UCSD-AML1 (cell line): ENCODE measurements around the gene GLRX3.
"Not testable (repeated sequence)": the region's sequence is repeated elsewhere in the genome, so short reads cannot be mapped to it uniquely, and the experiment has no call there.

Source experiments
- DNase-seq: peaks from one replicate; lab custom pipeline; 2025; ENCODE audit not compliant: unreplicated experiment; lab: John Stamatoyannopoulos, UW

The GLRX3 gene

DNA sequence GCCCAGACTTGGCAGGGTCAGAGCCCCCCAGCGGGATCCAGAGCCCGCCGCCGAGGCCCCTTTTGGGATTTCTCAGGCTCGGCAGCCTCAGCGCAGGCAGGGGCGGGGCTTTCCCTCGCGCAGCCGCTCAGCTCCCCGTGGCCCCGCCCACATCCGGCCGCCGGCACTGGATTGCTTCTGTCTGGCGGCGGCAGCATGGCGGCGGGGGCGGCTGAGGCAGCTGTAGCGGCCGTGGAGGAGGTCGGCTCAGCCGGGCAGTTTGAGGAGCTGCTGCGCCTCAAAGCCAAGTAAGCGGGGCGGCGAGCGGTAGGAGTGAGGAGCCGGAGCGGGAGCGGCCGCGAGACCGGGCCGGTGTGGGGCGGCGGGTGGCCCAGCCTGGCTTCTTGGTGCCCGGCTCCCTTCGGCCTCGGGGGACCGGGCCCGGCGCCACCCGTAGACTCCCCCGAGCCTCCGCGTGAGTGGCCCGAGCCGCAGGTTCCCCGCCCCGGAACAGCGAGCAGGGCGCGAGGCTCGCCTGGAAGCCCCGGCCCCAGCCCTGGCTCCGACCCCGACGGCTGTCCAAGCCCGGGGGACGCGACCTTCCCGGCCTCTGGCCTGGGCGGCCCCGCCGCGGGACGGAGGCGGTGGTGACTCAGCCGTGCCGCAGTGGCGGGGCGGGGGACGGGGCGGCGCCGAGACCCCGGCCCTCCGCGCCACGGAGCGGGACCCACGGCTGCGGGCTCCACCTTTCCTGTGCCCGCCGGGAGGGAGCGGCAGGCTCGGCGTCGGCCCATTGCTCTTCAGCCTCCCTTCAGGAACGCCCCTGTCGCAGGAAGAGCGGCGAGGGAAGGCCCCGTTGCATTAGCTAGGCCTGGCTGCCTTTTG is at the start of gene GLRX3:
TSS of gene GLRX3 (plus strand) at position 166 of the 864 bp plus-strand sequence. CDS start at position 196, 30 bp downstream.
- peak; percentile 90 for DNase-seq

DNA sequence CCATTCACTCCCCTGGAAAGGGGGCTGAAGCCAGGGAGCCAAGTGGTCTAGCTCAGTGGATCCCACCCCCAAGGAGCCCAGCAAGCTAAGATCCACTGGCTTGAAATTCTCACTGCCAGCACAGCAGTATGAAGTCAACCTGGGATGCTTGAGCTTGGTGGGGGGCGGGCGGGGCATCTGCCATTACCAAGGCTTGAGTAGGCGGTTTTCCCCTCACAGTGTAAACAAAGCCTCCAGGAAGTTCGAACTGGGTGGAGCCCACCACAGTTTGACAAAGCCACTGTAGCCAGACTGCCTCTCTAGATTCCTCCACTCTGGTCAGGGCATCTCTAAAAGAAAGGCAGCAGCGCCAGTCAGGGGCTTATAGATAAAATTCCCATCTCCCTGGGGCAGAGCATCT is 45.6 kb upstream of the GLRX3 start:
- not testable (repeated sequence) for DNase-seq

DNA sequence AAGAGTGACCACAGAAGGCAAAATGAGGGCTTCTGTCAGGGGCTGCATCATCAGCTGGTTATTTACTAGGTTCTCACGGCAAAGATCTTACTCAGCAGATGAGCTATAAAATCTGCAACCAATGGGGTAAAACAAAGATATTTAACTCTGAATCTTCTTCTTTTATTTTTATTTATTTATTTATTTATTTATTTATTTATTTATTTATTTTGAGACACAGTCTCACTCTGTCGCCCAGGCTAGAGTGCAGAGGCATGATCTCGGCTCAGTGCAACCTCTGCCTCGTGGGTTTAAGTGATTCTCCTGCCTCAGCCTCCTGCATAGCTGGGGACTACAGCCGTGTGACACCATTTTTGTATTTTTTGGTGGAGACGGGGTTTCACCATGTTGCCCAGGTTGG is 36.8 kb upstream of the GLRX3 start:
- no peak for DNase-seq

DNA sequence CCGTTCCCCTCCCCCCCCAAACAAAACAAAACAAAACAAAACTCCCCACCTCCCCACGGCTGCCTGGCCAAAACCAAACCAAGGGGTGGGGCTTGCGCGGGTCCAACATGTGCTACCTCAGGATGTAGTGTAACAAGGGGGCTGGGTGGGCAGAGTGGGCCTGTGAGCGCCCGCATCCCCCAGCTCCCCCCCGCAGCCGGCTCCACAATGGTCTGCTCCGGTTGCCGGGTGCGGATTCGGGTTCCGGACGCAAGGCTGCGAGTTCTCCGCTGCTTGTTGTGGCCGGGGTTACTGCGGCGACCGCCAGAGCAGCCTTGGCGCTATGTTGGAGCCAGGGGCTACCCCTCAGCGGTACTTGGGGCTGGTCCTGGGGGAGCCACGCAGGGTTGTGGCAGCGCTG is 30.5 kb upstream of the GLRX3 start:
- no peak for DNase-seq

DNA sequence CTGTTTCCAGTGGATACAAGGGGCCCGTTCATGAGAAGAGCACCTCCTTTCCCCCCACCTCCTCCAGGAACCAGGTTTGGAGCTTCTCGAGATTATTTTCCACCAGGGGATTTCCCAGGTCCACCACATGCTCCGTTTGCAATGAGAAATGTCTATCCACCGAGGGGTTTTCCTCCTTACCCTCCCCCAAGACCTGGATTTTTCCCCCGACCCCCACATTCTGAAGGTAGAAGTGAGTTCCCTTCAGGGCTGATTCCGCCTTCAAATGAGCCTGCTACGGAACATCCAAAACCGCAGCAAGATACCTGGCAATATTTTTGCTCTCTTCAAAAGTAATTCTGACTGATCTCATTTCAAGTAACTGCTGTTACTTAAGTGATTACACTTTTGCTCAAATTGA is 28.0 kb upstream of the GLRX3 start:
- DNase-seq, result not testable (repeated sequence)

DNA sequence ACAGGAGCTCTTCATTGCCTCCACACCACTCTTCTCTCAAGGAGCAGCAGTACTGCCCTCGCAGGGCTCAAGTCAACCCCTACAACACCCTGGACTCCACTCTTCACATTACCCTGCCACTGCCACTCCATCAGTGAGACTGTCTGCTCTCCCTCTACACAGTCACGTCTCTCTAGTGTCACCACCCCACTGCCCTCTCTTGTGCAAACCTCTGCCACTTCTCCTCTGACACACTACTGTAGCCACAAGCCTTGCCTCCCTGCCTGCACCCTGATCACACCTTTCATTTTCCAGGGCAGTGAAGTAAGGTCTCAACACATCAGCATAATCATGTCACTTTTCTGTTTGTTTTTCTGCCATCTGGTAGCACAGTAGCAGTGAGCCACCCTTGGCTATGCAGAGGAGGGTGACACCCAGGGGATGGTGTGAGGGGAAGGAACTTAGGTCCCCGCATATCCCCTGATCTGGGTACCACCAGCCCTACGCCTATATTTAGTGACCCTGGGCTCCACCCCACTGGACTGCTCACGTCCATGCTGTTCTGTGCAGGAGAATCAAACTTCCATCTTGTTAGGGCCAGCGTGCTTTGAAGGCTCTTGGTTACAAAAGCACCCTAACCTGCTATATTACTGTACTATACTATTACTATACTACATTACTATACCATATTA is 27.1 kb upstream of the GLRX3 start:
- DNase-seq, result no peak

DNA sequence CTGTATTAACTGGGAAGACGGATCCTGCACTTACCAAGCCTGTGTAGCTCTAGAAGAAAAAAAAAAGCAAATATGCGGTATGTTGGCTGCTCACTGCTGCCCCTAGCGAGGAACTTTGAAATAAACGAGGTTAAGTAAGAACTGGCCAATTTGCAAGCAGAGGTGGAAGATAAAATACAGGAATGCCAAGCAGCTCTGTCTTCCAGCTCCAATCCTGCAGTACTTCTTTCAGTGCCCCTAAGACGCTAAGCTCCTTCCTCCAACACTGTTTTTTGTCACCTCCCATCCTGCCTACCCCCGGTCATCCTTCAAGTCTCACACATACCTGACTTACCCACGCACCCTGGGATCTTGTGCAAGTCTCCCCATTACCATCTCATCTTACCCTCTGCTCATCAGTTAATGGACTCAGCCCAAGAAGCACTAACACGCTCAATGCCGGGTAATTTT is 26.4 kb upstream of the GLRX3 start:
- peak; percentile 57 for DNase-seq

DNA sequence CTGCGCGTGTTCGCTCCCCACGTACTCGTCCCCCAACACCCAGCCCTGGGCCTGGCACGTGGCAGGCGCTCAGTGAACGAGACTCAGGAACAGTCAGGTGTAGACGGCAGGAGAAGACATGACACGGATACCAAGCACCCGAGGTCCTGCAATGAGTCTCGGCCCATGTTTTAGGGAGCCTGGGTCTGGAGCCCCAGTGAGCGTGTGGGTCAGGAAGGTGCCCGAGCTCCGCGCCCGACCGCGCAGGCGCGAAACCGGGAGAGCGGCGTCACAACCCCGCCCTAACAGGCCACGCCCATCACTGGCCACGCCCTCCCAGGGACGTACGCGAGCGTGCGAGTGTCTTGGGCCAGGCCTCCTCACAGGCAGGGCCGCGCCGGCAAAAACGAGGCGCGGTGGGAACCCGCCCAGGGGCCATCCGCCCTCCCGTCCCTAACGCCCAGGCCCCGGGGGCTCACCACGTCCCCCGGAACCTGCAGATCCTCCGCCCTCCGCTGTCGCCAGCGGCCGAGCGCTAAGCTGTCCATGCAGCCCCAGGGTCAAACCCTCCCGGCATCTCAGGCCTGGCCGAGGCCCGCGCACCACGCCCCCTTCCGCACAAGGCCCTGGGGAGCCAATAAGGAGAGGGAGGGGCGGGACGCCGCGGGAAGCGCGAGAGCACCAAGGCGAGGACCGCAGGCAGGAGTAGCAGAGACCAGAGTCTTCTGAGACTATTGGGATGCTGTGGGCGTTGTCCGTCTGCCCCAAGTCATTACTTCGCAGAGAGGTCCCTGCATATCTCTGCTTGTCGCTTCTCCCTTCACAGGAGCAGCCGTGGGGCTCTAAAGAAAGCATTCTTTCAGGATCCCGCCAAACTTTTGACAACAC is 25.7 kb upstream of the GLRX3 start, which contains the start of gene C10orf143:
TSS of gene C10orf143 (minus strand) at position 585 of the 867 bp plus-strand sequence. CDS start at position 527, 58 bp downstream.
- peak; percentile 97 for DNase-seq

DNA sequence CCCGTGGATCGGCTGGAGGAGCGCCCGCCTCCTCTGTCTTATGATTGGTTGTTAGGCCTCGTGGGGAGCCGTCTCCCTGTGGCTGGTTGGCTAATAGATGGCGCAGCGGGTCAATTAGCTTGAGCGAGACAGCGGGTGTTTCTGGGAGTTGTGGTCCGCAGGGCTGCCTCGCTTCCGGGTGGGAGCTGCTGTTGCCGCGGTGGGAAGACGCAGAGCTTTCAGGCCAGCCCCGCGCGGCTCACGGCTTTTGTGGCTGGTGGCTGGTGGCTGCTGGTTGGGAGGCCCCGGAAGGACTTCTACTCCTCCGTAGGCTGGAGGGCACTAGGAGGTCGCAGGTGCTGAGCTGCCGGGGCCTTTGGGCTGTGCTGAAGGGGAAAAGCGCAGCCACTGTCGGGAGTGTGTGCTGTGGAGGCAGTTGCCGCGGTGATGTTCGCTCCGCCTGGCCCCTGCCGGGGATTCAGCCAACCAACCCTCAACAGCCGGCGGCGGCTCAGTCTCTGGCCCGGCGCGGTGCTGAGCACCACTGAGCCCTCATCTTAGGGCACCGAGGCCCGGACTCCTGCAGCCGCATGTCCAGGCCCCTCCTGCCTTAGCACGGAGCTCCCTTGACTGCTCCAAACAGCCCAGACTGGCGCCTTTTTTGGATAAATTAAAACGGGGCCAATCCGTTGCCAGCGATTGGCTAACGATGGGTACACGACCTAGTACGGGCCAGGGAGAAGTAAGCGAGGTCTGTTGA is 24.9 kb upstream of the GLRX3 start:
- peak; percentile 93 for DNase-seq

DNA sequence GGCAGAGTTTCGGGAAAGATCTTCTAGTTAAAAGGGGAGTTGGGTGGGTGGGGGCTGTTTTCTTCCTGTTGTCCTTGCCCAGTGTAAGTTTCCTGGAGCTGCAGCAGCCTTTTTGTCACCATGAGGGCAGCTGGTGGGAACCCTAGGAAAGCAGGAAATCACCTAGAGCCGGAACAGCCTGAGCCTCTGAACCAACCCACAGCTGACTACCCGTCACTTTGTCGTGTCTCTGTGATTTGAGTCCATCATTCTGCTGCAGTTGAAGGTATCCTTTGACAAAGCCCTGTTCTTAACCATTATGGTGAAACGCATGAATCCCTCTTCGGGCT is 24.4 kb upstream of the GLRX3 start:
- no peak for DNase-seq

DNA sequence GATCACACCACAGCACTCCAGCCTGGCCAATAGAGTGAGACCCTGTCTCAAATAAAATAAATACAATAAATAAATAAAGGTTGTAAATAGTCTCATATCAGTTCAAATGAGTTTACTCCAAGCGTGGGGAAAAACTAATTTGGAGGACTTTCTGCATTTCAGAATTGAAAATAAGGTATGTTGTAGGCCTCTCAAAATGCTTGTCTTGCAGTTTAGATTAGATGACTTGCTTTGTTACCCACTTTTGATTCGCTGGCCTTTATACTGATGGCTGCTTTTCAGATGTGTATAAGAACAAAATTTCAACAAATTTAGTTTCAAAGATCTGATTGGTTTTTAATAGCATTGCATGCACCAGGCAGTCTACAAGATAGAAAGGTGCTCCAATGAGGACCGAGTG is 23.4 kb upstream of the GLRX3 start:
- no peak for DNase-seq

DNA sequence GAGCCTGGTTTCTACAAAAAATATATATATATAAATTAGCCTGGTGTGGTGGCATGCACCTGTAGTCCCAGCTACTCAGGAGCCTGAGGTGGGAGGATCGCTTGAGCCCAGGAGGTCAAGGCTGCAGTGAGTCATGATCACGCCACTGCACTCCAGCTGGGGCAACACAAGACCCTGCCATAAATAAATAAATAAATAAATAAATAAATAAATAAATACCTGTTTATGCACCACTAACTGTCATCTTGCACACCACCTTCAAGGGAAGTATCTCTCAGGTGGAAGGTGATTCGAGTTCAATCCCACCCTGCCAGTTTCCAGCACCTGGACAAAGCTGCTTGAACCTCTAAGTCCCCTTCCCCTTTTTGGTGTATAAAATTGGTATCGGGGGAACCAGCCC is 19.2 kb upstream of the GLRX3 start:
- DNase-seq, result not testable (repeated sequence)

DNA sequence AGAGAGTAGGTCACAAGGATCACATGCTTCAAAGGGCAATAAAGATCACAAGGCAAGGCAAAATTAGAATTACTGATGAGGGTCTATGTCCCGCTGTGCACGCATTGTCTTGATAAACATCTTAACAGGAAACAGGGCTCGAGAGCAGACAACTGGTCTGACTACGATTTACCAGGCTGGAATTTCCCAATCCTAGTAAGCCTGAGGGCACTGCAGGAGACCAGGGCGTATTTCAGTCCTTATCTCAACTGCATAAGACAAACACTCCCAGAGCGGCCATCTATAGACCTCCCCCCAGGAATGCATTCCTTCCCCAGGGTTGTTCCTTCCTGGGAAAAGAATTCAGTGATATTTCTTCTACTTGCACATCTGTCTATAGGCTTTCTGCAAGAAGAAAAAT is 18.7 kb upstream of the GLRX3 start:
- DNase-seq, result not testable (repeated sequence)

DNA sequence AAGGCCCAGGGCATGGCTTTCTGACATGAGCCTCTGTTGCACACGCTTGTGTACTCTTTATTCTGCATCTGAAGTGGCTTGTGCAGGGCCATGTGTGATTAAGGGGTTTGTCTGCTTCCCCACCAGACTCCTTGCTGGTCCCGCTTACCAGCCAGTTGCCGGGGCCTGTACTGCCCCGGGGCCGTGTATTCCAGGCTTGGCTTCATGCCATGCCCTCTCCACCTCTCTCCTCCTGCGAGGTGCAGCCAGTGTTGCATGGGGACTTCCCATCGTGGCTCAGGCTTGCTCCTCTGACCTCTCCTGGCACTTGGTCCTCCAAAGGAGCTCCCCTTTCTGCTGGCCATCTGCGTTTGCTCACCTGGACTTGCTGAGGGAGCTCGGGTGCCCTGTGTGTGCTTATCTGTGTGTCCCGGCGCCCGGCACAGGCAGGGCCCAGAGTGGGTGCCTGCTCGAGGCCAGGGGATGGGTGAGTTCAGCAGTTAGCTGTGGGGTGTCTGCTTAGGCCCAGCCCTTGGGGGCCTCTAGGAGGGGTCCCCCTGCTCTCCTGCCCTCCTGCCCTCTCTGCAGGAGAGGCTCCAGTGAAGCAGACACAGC is 14.6 kb upstream of the GLRX3 start:
- DNase-seq, result no peak

DNA sequence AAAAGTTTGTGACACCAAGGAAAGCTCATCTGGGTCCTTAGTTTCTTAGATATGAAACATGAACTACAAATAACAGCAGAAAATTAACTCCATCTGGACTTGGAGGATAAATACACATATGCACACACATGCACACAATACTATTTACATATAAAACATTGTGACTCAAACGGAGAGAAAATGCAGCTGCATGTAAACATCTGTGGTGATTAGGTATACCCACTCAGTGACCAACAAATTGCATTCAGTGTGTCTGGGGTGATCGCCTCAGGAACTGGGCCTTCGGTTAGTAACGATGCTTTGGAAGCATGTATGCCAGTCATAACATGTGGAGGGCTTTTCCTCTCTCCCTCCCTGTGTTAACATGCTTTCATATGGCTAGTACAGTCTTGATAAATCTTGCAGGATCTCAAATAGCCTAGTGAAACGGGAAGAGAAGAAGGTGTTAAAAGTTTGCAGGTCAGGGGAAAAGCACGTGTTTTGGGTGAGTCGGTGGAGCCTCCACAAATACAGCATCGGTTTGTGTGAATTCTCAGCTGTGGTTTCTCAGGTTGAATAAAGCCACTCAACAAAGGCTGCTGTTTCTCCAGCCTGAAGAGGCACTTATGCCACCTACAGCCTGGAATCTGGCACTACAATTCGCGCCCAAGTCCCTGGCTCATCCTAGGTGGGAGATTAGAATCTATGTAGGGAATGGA is 8.7 kb upstream of the GLRX3 start:
- peak; percentile 29 for DNase-seq

DNA sequence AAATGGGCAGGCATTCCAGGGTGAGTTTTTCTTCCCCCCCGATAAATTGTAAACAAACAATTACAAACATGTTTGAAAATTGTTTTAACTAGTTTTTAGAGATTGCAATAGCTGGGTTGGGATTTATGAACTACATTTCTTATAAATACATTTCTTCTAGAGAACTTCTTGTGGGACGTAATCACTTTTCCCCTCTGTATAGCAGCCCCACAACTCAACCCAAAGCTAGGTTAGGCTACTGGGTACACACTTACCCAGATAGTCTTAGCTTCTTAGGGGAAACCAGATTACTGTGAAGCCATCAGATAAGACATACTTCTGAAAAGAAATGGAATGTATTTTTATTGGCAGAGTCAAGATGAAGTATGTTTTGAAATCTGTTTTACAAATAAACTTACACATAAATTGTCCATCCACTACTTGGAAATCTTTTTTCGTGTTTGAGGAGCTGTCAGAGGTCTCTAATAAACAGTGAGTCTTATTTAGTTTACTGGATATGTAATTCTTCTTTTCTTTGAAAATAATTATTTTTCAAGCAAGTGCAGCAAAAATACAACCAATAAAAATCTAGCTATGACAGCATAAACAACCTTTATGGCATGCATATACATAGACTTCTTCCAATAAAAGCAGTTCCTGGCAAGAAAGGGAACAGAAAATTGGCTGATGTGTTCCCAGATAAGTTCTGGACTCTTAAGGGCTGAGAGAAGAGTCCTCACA is 8.0 kb upstream of the GLRX3 start:
- no peak for DNase-seq

DNA sequence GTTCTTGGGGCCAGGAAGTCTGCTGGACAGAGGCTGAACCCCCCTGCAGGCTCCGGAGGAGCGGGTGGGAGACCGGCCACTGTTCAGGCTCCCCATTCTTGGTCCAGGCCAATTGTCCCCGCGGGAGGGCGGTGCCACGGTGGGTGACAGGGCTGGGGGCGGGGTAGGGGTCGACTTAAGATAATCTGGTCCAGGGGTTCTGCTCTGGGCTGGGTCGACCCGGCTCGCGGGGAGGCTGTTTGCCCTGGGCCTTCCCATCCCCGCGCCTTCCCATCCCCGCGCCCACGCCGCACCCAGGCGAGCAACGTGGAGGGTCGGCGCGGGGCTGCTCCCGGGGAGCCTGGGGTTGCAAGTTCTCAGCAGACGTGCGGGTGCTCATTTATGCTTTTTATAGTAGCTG is 7.3 kb upstream of the GLRX3 start:
- DNase-seq, result no peak

DNA sequence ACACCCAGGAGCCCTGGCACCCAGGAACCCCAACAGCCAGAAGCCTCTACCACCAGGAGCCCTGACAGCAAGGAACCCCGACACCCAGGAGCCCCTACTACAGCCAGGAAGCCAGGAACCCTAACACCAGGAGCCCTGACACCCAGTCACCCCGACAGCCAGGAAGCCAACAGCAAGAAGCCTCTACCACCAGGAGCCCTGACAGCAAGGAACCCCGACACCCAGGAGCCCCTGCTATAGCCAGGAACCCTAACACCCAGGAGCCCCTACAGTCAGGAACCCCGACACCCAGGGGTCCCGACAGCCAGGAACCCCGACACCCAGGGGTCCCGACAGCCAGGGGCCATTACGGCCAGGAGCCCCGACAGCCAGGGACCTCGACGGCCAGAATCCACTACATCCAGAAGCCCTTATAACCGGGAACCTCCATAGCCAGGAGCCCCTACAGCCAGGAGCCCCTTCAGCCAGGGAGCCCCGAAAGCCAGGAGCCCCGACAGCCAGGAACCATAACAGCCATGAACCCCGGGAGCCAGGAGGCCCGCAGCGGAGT is 440 bp upstream of the GLRX3 start:
- no peak for DNase-seq

DNA sequence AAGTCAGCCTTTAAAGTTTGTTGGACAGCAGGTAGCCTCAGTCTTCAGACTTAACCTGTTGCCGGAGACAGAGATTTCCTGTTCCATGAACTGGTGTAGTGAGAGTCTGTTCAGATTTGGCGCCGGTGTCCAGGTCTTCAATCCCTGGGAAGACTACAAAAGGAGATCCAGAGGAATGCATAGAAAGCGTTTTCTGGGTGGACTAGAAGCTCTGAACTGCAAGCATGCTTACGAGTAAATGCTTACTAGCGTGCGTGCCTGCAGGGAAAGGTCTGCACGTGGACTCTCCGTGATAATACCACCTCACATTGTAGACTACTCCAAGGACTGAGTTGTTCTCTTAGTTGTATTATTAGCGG is 878 bp downstream of the GLRX3 start:
- DNase-seq, result no peak
